GM12801 (cell line): ENCODE measurements around the gene HSF2.

ENCODE experiments used
- TF ChIP-seq, protein P1 (sequence below): IDR thresholded peaks from one replicate; pipeline ENCODE4 v1.5.1; 2011; ENCODE audit warnings: control low read depth; ENCODE audit not compliant: insufficient read length; ENCODE audit errors: extremely low read depth

HSF2 gene

DNA sequence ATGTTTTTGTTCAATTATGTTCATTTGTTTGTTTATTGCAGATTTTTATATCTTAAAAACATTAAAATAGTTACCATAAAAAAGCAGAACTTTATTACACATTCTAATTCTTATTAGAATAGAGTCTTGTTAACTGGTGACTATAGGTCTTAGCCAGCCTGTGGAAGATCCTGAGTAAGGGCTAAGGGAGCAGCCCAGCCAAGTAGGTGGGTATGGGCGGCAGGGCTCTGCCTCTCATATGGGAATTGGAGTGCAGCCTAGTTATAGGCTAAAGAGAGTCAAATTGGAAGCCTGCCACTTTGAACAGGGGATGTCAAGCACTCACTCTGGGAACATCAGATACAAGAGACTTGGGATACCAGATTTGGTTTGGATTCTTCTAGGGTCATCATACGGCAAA lies 10.5 kb upstream of the HSF2 start:
- TF ChIP-seq, protein P1, sequence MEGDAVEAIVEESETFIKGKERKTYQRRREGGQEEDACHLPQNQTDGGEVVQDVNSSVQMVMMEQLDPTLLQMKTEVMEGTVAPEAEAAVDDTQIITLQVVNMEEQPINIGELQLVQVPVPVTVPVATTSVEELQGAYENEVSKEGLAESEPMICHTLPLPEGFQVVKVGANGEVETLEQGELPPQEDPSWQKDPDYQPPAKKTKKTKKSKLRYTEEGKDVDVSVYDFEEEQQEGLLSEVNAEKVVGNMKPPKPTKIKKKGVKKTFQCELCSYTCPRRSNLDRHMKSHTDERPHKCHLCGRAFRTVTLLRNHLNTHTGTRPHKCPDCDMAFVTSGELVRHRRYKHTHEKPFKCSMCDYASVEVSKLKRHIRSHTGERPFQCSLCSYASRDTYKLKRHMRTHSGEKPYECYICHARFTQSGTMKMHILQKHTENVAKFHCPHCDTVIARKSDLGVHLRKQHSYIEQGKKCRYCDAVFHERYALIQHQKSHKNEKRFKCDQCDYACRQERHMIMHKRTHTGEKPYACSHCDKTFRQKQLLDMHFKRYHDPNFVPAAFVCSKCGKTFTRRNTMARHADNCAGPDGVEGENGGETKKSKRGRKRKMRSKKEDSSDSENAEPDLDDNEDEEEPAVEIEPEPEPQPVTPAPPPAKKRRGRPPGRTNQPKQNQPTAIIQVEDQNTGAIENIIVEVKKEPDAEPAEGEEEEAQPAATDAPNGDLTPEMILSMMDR: no peak

GRCh38 chr6:122389704-122390372 lies 9.6 kb upstream of the HSF2 start:
- TF ChIP-seq, protein P1: no peak

DNA sequence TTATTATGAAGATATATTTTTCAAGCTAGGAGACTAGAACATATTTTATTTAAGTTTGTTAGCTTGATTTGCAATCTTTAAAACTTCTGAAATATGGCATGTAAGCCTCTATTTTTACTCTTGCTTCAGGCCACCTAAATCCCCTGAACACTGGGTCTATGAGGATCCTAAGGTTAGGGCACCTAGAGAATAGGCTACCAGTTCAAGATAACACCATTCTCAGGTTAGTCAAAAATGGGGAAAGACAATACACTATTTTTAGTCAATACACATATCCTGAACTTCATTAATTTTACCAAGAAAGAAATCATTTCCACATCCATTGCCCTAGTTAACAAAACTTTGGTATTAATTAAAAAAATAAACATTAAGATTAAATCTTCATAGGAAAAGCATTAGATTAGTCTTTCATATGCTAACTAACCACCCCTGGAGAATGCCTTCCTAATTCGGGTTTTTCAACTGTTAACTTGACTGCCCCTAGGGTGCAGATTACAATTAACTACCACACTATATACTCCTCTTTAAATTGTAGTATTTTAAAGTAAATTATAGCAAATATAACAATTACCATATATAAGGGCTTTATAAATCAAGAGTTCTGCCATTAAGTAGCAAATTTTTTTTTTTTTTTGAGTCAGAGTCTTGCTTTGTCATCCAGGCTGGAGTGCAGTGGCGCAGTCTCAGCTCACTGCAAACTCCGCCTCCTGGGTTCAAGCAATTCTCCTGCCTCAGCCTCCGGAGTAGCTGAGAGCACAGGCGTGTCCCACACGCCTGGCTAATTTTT lies 6.7 kb upstream of the HSF2 start:
- TF ChIP-seq, protein P1: no peak

DNA sequence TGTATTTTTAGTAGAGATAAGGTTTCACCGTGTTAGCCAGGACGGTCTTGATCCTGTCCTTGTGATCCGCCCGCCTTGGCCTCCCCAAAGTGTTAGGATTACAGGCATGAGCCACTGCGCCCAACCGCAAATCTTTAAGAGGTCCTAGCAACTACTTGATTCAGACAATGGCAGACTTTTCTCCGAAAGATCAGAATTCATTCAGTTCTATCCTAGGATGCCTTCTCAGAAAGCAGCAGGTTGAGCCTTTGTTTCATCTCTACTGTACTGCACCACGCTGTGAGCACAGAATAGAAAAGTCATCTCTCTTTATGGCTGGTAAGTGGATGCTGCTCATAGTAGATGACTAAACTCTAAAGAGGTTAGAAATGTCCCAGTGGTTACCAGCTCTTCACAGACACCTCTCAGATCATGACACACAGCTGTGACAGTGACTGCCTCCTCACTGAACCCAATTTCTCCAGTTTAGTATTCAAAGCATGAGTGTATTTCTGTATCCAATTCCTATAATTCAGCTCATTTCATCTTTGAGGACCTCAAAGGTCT lies 6.0 kb upstream of the HSF2 start:
- TF ChIP-seq, protein P1: no peak

DNA sequence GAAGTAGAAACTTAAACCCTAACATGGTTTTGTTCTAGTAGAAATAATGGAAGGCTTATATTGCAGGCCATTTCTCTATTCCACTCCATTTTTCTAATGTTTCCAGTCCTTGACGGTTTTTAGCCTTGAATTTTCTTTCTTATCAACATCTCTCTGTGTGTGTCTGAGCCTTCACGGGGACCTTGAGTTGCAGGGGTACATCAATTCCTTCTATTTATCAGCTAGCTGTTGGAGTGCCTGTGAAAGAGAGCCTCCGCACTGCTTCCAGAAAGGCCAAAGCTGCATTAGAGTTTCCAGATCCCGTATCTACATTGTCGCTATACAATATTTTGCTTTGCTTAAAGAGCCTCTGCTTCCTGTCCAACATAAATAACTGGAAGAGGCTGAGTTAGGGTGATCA lies 5.4 kb upstream of the HSF2 start:
- TF ChIP-seq, protein P1: no peak

- TF ChIP-seq, protein P1: no peak
Observed at GRCh38 chr6:122399055-122399347, 451 bp upstream of the HSF2 start.

DNA sequence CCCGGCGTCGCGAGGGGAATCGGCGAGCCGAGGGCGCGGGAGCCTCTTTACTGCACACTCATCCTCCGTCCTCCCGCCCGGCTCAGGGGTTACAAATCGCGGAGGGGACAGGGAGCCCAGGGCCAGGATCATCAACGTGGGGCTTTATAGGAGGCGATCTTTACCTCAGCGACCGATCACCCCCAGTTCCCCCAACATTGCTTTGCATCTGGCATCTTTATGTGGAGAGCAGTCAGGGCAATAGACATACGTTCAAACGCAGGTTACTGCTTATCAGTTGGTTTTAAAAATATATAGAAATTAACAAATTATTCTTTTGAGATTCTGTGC lies 634 bp downstream of the HSF2 start:
- TF ChIP-seq, protein P1: no peak
